Peyer's patch (tissue), 4 donors: ENCODE results near the gene PCDH12.

Experiments used
- POLR2A ChIP-seq, 2 donors: fragments of 450-650 bp; IDR thresholded peaks; one replicate each; pipeline ENCODE4 v1.5.1; 2017; ENCODE audit warnings: antibody characterized with exemption in 2 of 2, mild to moderate bottlenecking in 2 of 2, moderate library complexity in 2 of 2
- TF ChIP-seq, protein P1 (sequence below), 6 experiments: fragments of 450-650 bp in 4 of 6; fragments of 200-600 bp in 2 of 6; sonication (generic) in 1 of 6; IDR thresholded peaks; one replicate each; pipeline ENCODE4 v1.5.1; 2017 to 2019; ENCODE audit warnings: antibody characterized with exemption in 6 of 6, mild to moderate bottlenecking in 3 of 6, moderate library complexity in 1 of 6

DNA sequence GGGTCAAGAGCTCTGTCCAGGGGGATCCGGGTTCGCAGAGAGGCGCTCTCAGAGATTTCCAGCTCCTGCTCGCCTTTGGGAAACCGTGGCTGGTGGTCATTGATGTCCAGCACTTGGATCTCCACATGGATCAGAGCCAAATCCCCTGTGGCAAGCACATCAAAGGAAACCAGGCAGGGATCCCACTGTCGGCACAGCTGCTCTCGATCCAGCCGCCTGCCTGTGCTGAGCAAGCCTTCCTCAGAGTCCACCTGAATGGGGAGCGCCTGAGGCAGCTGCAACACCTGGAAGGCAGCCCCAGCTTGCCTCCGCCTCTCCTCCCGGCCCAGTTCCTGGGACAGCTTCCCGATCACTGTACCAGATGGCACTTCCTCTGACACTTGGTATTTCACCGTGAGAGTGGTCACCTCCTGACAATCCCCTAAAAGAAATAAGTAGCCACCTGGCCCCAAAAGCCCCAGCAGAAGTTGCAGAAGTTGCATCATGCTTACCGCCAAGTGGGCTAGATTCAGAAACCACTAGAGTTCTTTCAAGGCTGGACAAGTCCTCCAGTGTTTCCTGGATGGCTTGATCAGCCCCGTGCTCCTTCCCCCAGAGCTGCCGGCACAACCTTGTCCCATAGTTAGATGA is 520 bp downstream of the PCDH12 start:
- TF ChIP-seq, protein P1, sequence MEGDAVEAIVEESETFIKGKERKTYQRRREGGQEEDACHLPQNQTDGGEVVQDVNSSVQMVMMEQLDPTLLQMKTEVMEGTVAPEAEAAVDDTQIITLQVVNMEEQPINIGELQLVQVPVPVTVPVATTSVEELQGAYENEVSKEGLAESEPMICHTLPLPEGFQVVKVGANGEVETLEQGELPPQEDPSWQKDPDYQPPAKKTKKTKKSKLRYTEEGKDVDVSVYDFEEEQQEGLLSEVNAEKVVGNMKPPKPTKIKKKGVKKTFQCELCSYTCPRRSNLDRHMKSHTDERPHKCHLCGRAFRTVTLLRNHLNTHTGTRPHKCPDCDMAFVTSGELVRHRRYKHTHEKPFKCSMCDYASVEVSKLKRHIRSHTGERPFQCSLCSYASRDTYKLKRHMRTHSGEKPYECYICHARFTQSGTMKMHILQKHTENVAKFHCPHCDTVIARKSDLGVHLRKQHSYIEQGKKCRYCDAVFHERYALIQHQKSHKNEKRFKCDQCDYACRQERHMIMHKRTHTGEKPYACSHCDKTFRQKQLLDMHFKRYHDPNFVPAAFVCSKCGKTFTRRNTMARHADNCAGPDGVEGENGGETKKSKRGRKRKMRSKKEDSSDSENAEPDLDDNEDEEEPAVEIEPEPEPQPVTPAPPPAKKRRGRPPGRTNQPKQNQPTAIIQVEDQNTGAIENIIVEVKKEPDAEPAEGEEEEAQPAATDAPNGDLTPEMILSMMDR (IDR thresholded peaks at IDR 0.05), result no peak
- no peak for TF ChIP-seq POLR2A (IDR thresholded peaks at IDR 0.05)
